HUES48 (cell line): Measurements from ENCODE around the gene CSTPP1.
A peak's percentile ranks its signal among the peaks of the same experiment; 100 is the strongest.

Source experiments
- H3K27ac ChIP-seq: one replicate; pipeline ENCODE4 v1.7.0; 2013; ENCODE audit warnings: low read depth, low read length, inconsistent platforms
- H3K27me3 ChIP-seq: 2 replicates; pipeline ENCODE4 v1.6.1; 2013; ENCODE audit warnings: mild to moderate bottlenecking, low read length; ENCODE audit not compliant: control insufficient read depth, insufficient read depth
- H3K36me3 ChIP-seq: 2 replicates; pipeline ENCODE4 v1.6.1; 2013; ENCODE audit warnings: low read length; ENCODE audit not compliant: control insufficient read depth, insufficient read depth
- H3K4me1 ChIP-seq: 2 replicates; pipeline ENCODE4 v1.6.1; 2013; ENCODE audit warnings: mild to moderate bottlenecking, low read length; ENCODE audit not compliant: control insufficient read depth, insufficient read depth
- H3K4me3 ChIP-seq: 2 replicates; pipeline ENCODE4 v1.5.1; 2013; ENCODE audit warnings: mild to moderate bottlenecking, low read depth, low read length
- H3K9ac ChIP-seq: 2 replicates; pipeline ENCODE4 v1.6.1; 2013; ENCODE audit warnings: mild to moderate bottlenecking, low read depth, low read length, moderate library complexity
- H3K9me3 ChIP-seq: 2 replicates; pipeline ENCODE4 v1.6.1; 2013; ENCODE audit warnings: low read length; ENCODE audit not compliant: control insufficient read depth, insufficient read depth

Gene CSTPP1

DNA sequence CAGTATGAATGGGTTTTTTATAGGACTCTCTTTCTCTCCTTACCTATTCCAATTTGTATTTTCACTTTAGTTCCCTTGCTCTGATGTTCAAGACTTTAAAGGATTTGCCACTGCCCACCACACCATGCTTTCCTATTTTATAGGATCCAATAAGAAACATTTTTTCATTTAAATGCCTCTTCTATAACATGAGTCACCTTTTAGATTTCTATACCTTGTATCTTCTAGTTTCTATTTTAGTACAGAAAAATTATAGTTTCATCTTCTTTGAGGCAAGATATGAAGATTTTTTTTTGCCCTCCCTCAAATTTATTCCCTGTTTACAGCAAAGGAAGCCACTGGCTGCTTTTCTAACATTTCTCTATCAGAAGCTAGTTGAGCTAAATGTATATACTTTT lies 163.4 kb downstream of the CSTPP1 start:
- Histone ChIP-seq H3K9ac (no peak overlapping the region), H3K36me3 (no peaks in the 10 kb centered on the region), H3K4me1 (peaks cover 19% of the 10 kb centered on the region), H3K27me3 (no peaks in the 10 kb centered on the region), H3K27ac (no peak overlapping the region), H3K4me3 (no peak overlapping the region), H3K9me3 (no peaks in the 10 kb centered on the region; the same call in 1 of the 2 replicates)

DNA sequence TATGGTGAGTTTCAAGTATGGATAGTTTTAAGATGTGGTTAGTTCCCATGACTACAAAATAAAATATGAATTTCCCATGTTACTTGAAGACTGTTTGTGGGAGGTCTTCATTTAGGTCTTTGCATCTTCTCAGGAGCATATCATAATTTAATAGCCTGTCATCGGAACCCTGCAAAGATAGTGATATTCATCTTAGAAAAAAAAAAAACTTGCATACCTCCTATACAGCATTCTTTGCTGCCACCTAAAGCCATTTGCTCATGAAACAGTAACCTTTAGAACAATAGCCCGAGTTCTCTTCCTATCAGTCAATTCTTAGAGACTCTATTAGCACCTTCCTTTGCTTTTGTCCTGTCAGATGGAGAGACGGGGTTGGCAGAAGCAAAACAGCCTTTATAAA lies 164.8 kb downstream of the CSTPP1 start:
- Histone ChIP-seq H3K27me3 (no peaks in the 10 kb centered on the region), H3K4me3 (no peak overlapping the region), H3K4me1 (peaks cover 21% of the 10 kb centered on the region), H3K27ac (peak overlapping the region; percentile 5), H3K9ac (no peak overlapping the region), H3K9me3 (no peaks in the 10 kb centered on the region), H3K36me3 (no peaks in the 10 kb centered on the region)

DNA sequence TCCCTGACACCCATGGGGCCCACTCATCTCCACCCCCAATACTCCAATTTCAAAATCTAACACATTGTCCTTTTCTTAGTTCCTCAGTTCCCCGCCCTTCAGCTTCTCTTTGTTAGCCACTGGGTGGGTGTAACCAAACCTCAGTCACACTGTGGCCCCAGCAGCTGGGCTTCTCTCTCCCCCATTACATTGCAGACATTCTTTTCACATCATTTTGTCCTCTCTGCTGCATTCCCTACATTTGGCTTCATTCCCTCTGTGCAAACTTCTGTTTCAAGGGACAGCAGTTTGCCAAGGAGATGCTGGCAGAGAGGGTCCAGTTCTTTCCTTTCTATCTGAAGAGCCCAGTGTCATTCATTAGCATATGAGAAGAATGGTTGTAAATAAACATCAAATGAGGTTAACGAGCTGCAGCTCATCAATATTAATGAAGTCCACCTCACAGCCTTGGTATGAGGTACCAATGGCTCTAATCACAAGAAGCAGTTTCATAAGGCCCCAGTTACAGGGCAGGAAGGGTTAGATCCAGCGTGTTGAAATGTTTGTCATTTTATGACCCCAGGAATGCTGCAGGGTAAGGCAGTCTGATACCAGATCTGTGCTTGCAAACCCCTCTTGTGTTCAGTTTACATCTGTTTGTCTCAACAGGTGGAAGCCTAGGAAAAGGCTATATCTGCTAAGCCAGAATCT lies 167.8 kb downstream of the CSTPP1 start:
- Histone ChIP-seq H3K36me3 (no peaks in the 10 kb centered on the region), H3K27ac (peak overlapping the region; percentile 76), H3K9ac (no peak overlapping the region), H3K4me1 (peaks cover 21% of the 10 kb centered on the region), H3K27me3 (no peaks in the 10 kb centered on the region), H3K9me3 (no peaks in the 10 kb centered on the region), H3K4me3 (no peak overlapping the region)

DNA sequence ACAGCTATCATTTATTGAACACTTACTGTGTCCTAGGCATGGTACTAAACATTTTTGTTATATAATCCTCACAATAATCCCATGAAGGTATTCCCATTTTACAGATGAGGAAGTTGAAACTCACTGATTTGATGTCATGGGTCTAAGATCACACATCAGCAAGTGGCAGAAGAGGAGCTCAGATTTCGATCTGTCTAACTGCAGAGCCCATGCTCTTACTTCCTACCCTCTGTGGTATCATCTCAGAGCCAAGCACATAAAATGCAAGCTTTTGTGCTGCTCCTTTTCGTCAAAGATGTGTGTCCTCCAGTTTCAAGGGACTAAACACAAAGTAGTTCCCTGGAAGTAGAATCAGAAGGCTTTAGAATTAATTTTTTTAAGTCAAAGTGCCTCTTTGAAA lies 169.0 kb downstream of the CSTPP1 start:
- Histone ChIP-seq H3K4me1 (peaks cover 21% of the 10 kb centered on the region), H3K9me3 (no peaks in the 10 kb centered on the region), H3K9ac (no peak overlapping the region), H3K4me3 (no peak overlapping the region), H3K36me3 (no peaks in the 10 kb centered on the region), H3K27me3 (no peaks in the 10 kb centered on the region), H3K27ac (no peak overlapping the region)

DNA sequence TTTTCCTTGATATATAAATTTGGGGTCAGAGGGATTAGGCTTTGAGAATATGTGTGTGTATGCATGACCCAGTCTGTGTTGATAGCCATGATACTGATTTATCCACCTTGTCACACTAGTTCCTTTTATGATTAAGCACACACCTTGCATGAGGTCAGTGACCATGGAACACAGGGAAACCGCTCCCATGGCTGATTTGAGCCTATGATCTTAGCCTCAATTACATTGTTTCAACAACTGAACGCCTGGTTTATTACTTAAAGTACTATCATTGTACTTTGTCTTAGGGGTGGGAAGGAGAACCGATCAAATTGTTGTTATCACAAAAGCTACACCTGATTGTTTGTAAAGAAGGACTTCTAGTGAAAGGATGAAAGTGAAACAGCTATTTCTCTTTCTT lies 169.4 kb downstream of the CSTPP1 start:
- Histone ChIP-seq H3K9ac (no peak overlapping the region), H3K9me3 (no peaks in the 10 kb centered on the region), H3K27me3 (no peaks in the 10 kb centered on the region), H3K4me1 (peaks cover 21% of the 10 kb centered on the region), H3K36me3 (no peaks in the 10 kb centered on the region), H3K27ac (no peak overlapping the region), H3K4me3 (no peak overlapping the region)

DNA sequence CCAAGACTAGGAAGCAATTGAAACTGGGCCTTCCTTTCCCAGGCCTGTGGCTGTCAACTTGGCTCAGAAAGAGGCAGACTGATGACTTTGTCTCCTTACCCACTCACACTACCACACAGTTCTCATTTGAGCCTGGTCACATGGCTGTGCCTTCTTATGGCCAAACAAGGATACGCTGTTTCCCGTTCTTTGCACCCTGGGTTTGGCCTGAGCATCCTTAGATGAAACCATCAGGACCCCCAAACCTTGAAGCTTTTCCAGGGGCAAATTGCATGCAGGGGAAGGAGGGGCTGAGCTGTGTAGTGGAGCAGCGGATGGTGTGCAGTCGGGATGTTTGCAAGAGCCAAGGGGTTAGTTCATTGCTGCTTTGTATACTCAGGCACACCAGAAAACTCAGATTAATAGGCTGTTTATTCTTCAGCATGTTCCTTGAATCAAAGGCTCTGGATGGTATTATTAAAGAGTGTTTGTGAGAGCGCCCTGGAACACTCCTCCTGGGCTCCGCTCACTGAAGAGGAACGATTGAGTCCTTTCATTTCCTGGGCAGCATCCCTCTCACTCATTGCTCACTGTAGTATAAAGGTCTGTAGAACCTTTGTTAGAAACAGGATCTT lies 170.3 kb downstream of the CSTPP1 start:
- H3K36me3 ChIP-seq, result no peaks in the 10 kb centered on the region
- H3K9ac ChIP-seq, result no peak overlapping the region

DNA sequence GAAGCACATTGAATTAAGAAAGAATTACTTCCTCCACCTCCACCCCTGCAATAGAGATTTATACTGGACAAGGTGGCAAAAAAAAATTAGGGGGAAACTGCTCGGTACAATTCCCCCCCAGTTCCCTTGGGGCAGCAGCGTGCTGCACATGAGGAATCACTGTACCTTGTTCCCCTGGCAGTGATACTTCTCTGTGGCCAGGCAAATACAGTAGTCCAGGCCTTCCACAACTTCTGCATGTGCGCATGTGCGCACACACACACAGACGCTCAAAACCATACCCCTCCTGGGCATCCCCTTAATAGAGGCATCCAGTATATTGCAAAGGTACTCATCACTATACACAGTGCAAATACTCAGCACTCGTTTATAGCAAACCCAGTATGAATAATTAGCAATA lies 171.2 kb downstream of the CSTPP1 start:
- H3K27me3 ChIP-seq, result no peaks in the 10 kb centered on the region
- H3K36me3 ChIP-seq, result no peaks in the 10 kb centered on the region
- peaks cover 13% of the 10 kb centered on the region for H3K4me1 ChIP-seq
- H3K27ac ChIP-seq, result no peak overlapping the region
- no peak overlapping the region for H3K4me3 ChIP-seq
- H3K9me3 ChIP-seq, result no peaks in the 10 kb centered on the region
- no peak overlapping the region for H3K9ac ChIP-seq

More for the DNA sequence above, 170.3 kb downstream of the CSTPP1 start:
- H3K4me1 ChIP-seq, result peaks cover 13% of the 10 kb centered on the region
- H3K27ac ChIP-seq, result no peak overlapping the region
- no peaks in the 10 kb centered on the region for H3K9me3 ChIP-seq
- no peaks in the 10 kb centered on the region for H3K27me3 ChIP-seq
- H3K4me3 ChIP-seq, result no peak overlapping the region

DNA sequence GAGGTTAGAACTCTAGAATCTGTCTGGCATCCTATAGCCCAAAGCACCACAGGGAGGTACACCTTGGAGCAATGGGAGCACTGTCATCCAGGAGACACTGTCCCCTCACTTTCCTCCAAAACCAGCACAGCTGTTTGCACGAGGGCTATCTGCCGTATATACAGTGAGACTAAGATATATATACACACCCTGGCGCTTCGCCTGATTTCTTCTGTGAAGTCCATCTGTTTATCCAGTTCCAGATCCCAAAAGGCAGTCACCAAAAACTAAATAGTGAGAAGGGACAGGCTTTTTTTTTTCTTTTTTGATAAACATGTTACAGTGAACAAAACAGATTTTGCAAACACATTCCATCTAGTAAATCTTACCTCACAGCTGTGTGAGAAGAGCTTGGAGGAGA lies 171.7 kb downstream of the CSTPP1 start:
- no peaks in the 10 kb centered on the region for H3K9me3 ChIP-seq
- H3K27ac ChIP-seq, result no peak overlapping the region
- peaks cover 13% of the 10 kb centered on the region for H3K4me1 ChIP-seq
- H3K9ac ChIP-seq, result no peak overlapping the region
- no peaks in the 10 kb centered on the region for H3K36me3 ChIP-seq
- H3K4me3 ChIP-seq, result no peak overlapping the region
- H3K27me3 ChIP-seq, result no peaks in the 10 kb centered on the region

DNA sequence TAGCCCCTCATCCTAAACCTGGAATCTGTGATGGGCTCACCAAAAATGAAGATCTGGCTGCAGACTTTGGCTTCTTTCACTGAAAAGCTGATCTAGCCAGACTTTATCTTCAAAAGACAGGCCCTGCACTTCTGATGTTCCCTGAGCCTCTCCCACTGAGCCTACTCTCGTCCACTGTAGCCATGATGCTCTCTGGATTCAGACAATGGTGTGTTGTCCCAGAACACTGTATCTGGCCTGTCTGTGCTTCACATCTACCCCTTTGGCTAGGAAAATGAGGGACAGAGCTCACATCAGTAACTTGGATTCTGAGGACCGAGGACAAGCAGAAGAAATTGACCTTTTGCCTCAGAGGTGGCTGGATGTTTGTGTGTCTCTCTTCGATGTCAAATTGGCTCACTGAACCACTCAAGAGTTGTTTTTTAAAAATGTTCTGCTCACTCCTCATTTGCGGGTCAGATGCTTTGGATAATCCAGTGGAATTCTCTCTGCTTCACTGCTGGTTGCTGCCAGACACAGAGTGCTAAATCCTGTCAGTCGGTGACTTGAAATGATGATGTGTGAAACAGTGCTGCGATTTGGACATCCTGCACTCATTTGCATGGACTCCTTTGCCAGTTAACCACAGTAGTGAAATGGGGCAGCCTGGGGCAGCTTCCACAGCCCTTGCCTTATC lies 172.6 kb downstream of the CSTPP1 start:
- Histone ChIP-seq H3K36me3 (no peaks in the 10 kb centered on the region), H3K9me3 (no peaks in the 10 kb centered on the region), H3K27ac (no peak overlapping the region), H3K4me1 (peaks cover 9% of the 10 kb centered on the region), H3K9ac (no peak overlapping the region), H3K4me3 (no peak overlapping the region), H3K27me3 (no peaks in the 10 kb centered on the region)

DNA sequence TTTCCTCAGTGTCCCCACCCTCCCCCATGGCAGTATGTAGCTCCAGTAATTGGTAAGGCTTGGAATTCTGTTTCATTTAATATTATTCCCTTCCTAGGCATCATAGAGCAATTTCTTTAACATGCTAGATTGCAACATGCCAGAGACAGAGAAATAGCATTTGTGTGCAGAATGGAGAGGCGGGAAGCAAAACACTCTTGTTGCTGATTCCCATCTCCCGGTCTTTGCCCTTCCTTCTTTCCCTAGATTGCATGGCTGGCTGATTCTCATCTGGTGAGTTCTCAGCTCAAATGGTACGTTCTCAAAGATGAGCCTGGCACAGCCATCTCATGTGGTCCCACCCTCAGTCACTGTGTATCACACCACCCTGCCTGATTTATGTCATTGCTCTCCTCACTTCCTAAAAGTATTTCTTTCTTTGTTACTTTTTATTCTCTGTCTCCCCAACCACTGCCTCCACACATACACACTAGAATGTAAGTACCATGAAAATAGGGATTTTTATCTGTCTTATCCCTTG lies 173.2 kb downstream of the CSTPP1 start:
- Histone ChIP-seq H3K36me3 (no peaks in the 10 kb centered on the region), H3K9ac (no peak overlapping the region), H3K4me1 (peaks cover 3% of the 10 kb centered on the region), H3K9me3 (no peaks in the 10 kb centered on the region), H3K27ac (no peak overlapping the region), H3K27me3 (no peaks in the 10 kb centered on the region), H3K4me3 (no peak overlapping the region)

DNA sequence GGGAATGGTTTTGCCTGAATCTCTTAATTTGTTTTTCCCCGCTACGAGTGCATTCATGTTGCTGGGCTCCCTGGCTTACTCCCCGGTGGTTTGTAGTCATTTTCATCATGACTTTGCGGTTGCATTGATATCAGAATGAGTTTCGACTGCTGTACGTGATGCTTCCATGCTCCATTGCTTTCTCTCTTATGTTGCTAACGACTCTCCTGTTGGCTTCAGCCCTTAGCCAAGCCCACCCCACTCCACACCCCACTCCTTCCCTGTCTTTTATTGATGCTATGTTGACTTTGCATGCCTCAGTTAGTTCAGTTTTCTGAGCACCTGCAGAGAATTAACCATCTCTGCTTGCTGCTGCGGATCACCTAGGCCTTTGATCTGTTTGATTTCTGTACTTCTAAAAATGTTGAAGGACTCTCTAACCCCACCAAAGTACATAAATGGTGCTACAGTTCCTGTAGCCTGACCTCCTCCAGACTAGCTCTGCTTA lies 174.8 kb downstream of the CSTPP1 start:
- Histone ChIP-seq H3K4me1 (no peaks in the 10 kb centered on the region), H3K9me3 (no peaks in the 10 kb centered on the region), H3K27ac (no peak overlapping the region), H3K27me3 (no peaks in the 10 kb centered on the region), H3K9ac (no peak overlapping the region), H3K36me3 (no peaks in the 10 kb centered on the region), H3K4me3 (no peak overlapping the region)
